GM21723 (cell line): ENCODE data around the gene TNFSF11.
"Not testable (repeated sequence)": the region's sequence is repeated elsewhere in the genome, so short reads cannot be mapped to it uniquely, and the experiment has no call there.

ENCODE experiments used
- ATAC-seq: cut with Tn5 transposase; IDR thresholded peaks from one replicate; pipeline ENCODE4 v1.9.1; 2021; ENCODE audit warnings: mild to moderate bottlenecking, moderate library complexity; ENCODE audit not compliant: unreplicated experiment

Gene TNFSF11

DNA sequence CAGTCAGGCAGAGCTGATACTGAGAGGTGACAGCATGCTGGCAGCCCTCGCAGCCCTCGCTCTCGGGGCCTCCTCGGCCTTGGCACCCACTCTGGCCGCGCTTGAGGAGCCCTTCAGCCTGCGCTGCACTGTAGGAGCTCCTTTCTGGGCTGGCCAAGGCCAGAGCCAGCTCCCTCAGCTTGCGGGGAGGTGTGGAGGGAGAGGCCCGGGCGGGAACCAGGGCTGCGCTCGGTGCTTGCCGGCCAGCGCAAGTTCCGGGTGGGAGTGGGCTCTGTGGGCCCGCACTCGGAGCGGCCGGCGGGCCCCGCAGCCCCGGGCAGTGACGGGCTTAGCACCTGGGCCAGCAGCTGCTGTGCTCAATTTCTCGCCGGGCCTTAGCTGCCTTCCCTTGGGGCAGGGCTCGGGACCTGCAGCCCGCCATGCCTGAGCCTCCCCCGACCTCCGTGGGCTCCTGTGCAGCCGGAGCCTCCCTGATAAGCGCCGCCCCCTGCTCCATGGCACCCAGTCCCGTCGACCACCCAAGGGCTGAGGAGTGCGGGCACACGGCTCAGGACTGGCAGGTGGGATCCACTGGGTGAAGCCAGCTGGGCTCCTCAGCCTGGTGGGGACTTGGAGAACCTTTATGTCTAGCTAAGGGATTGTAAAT, 14.3 kb upstream of the TNFSF11 start:
- not testable (repeated sequence) for ATAC-seq

DNA sequence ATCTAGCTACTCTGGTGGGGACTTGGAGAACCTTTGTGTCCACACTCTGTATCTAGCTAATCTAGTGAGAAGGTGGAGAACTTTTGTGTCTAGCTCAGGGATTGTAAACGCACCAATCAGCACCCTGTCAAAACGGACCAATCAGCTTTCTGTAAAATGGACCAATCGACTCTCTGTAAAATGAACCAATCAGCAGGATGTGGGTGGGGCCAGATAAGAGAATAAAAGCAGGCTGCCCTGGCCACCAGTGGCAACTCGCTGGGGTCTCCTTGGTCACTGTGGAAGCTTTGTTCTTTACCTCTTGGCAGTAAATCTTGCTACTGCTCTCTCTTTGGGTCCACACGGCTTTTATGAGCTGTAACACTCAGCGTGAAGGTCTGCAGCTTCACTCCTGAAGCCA, 13.6 kb upstream of the TNFSF11 start:
- not testable (repeated sequence) for ATAC-seq

DNA sequence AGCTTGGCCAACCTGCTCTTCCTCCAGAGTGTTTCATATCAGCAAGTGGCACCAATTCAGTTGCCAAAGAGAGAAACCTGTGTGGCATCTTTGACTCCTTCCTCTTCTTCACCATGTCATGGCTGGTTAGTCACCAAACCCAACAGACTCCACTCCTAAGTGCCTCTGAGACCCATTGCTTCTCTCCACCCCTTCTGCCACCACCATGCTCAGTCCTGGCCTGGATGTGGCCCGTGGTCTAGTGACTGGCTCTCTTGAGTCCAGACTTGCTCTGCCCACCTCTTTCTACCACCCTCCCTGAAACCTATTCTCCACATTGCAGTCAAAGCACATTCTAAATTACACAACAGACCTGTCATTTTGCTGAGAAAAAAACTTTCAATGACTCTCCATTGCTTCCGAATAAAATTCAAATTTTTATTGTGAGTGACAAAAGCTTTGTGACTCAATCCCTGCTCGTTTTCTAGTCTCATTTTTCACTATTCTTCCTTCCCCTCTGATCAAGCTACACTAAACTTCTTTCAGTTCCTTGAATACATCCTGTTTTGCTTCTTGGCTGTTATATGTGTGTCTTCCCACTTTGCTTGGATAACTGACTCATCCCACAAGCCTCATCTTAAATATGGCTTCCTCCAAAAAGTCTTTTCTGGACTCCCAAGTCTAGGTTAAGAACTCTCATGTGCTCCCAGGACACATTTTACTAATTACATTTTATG, 12.0 kb upstream of the TNFSF11 start:
- ATAC-seq = no peak

DNA sequence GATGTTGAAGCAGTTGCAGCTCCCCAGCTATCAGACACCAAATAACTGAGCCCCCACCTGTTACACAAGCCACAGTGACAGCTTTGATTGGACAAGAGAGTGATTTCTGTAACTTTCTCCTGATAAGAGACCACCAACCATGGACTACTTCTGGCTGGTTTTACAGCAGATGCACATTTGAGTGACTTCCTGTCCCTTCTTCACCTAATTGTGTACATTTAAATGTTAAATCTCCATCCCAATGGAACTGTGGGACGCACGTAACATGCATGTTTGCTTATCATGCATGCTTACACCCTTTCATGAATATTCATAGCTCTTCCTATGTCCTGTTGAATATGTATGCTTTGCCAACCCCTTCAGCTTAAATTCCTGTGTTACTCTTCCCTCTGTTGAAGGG, 6.0 kb upstream of the TNFSF11 start:
- ATAC-seq = no peak

DNA sequence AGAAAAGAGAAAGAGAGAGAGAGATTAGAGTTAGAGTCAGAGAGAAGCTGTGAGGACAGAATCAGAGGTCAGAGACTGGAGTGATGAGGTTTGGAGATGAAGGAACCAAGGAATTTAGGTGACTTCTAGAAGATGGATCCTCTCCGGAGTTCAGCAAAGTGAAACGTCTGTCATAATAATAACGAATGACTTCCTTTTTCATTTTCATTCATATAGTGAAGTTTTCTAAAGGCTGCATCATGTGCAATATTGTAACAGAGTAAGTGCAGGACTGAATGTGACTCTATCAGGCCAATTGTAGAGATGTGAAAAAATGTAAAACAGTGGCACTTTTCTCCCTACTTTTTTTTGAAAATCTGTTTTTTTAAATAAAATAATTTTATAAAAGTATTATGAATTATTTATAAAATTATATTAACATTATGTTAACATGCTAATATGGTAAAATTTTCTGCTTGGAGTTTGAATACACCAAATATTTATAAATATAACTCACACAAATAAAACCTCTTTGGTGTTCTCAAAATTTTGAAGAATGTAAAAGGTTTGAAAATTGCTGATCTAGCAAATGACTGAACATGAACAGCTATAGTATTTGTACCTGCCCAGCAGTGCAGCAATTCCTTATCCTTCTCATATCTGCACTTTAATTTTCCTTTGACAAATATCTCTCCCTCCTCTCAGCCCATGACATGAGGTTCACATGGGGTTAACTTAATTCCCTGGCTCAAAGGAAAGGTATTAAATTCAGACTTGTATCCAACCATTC, 4.2 kb upstream of the TNFSF11 start:
- no peak for ATAC-seq

DNA sequence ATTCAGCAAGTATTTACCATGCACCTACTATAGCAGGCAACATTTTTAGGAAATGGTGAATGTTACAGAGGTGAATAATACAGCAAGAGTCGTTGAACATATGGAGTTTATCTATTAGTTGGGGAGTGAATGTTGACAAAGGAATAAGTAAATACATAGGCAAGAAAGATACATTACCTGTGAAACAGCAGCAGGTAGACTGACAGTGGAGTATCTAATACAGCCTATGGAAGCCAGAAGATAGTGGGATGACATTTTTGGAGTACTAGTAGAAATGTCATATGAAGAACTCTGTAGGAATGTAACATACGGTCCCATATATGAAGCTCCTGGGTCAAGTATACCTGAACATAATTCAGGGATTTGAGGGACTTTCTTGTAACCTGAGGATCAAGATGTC, 2.1 kb upstream of the TNFSF11 start:
- no peak for ATAC-seq

DNA sequence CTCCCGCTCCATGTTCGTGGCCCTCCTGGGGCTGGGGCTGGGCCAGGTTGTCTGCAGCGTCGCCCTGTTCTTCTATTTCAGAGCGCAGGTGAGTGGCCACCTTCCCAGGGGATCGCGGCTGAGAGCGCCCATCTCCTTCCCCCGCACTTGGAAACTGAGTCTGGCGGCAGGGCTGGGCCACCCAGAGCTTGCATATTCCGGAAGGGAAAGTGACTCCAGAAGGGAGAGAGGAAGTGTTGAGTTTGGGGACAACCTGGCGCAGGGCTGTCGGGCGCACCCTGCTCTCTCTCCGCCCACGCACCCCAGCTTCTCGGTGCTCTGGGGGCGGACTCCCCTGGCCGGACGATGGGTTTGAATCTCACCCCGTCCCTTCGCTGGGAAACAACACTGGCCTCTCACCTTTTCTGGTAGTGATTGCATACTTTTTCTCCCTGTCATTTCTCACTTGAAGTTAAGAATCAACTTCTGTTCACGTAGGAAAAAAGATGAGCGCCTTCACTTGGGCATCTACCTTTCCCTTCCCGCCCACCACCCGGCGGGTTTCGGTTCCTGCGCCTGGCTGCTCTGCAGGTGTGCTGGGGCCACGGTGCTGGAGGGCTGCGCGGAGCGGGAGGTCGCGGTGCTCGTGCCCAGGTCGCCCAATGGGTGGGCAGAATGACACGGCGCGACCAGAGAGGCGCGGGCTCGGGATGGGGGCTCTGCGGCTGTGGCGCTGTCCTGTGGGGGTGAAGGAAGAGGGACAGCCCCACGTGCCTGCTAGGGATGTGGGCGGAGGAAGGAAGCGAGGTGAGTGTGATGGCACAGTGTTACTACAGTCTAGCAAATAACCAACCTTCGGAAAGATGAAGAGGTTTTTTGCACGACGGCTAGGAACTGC, 721 bp downstream of the TNFSF11 start:
- ATAC-seq = peak; percentile 67

DNA sequence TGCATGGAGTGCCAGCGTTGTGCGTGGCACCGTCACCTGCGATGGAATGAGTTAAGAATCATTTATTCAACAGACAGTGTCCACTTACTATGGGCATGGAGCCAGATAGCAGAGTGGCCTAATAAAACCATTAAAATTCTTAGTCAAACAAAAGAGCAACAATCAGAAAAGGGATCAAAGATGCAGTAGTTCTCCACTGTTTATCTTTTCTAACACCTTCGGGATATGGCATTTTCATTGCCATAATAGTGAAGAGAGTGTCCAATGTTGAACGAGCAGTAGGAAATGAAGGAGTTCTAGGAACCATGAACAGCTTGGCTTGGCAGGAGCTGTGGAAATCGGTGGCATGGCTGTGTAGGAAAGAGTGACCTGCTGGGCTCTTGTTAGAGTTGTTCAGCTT, 2.0 kb downstream of the TNFSF11 start:
- ATAC-seq = no peak

DNA sequence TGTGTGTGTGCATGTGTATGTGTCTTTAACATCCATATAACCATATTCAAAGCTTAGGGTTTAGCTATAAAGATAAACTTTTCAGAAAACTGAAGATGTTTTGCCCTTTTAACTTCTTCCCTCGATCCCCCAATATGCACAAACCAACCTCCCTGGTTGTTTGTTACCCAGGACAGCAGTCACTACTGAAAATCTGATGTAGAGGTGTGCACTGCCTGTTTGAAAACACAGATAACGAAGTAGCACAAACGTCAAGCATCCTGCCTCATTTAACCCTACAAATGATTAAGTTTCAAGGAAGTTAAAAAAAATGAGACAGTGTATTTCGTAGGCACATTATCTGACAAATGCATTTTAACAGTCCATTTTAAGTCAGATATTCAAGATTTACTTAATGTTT, 3.6 kb downstream of the TNFSF11 start:
- ATAC-seq = no peak

DNA sequence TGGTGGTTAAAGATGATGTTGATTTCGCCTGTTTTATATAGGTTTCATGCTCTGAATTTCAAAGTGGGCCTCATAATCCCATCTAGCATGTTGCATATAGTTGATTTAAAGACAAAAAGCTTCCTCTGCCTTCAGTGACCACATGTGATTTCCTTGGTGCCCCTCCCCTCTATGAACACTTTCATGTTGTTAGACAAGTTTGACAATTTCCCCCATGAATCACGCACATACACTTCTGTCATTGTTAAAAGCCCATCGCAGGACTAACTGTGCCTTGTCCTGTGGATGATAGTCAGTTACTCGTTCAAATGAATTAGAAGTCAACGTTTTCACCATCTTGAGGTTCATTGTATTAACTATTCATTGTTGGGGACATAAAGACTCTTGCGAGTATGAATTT, 6.7 kb downstream of the TNFSF11 start:
- ATAC-seq = no peak

DNA sequence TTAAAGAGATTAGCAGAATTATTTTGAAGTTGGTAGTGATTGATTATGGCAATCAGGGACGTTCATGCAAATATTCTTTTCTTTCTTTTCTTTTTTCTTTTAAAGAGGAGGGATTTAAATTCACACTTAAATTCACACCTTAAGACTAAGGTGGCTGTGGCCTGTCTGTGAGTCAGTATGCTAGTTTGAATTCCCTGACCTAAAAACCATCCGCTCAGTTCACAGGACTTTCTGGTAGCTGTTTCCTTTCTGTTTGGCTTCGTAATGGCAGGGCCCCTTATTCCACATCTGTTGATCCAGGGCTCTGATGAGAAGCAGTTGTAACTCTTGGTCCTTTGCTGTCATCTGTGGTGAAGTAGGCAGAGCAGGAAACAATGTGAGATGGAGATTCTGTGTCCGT, 7.5 kb downstream of the TNFSF11 start:
- no peak for ATAC-seq

DNA sequence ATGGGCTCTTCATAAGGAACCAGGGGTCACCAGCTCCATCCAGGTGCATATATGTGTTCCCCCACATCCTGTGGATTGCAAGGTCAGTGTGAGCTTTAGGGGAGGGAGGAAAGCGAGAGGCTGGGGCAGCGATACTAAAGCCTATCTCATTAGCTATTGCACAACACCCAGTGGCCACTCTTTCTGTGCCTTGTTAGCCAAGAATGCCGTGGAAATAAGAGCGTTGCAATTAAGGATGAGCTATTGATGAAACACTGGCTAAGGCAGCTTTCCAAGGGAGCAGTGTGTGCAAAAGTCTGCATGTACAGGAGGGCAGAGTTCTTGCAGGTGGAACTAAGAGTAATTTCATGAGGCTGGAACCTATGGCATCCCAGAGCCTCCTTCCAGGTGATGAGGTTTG, 17.6 kb downstream of the TNFSF11 start:
- no peak for ATAC-seq

DNA sequence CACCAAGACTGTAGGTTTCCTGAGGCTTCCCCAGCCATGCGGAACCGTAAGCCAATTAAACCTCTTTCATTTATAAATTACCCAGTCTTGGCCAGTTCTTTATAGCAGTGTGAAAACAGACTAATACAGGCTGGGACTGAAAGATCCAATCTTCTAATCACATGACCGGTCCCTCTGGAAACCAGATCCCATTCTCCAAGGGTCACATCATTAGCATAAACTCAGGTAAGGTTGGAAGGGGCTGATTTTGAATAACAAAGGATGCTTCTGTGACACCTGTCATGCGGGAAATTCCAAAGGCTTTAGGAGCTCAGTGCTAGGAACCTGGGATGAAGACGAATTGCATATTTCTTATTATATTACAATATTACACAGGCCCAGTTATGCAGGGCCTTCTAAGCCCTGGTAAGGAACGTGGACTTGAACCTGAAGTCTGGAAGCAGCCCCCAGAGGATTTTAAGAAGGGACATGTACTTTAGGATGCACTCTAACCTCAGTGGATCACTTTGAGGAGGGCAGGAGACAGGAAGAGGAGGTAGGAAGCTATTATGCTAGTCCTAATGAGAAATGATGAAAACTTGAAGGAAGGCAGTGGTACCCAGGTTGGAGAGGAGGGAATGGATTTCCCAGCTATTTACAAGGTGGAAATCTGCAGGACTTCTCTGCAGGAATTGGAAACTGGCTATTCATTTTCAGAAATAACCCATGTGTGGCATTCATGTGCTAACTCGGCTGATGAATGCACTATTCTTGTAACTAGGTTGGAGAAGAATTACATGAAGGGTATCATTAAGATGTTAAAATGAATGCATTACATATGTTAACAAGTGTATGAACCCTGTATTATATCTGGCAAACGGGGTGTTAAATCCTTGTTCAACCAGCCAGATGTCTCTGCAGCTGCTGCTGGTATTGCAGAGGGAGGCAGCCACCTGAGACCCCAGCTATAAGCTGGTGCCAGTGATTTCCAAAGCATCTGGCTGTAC, 19.3 kb downstream of the TNFSF11 start:
- ATAC-seq = no peak

DNA sequence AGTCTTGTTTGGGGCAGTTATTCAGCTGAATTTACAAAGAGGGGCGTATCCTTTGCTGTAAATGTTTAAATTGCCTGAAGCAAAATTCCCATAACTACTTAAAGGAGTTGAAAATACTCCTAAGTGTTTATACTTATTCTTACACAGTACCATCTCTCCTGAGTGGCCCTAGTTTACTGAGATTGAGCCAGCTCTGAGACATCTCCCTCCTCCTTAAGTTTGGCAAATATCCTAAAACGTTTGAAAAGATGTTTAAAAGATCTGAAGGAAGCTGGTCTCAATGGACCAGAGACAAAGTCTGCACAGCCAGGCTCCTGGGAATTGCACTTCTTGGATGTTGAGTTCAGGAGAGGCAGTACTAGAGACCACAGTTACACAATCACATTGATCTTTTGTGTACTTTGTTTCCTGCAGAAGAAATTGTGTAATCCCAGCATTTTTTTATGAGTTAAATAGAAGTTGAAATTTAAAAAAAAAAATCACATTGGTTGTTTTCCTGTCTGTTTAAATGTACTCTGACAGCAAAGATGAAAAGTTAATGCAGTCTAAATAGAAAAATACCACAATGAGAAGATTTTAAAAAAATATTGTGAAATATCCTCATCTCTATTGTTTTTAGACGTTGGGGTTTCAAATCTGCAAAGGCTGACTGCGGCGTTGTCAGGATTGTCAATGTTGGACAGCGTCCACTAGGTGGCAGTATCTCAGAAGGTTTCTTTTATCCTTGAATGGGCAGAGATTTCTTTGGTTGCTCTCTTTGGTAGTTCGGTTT, 20.7 kb downstream of the TNFSF11 start:
- ATAC-seq = peak; percentile 77

DNA sequence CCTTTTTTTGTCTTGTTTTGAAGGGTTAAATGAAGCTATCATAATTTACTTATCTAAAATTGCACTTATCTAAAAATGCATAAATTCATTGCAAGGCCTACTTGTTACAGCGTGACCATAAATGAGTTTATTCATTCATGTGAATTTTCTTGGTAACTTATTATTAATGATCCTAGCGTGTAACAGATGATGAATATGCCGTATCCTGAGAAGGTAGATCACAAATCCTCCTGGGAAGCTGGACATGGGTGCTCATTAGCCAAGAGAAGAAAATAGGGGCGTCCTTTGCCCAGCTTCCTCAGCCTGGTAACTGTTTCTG, 21.3 kb downstream of the TNFSF11 start:
- ATAC-seq = no peak

DNA sequence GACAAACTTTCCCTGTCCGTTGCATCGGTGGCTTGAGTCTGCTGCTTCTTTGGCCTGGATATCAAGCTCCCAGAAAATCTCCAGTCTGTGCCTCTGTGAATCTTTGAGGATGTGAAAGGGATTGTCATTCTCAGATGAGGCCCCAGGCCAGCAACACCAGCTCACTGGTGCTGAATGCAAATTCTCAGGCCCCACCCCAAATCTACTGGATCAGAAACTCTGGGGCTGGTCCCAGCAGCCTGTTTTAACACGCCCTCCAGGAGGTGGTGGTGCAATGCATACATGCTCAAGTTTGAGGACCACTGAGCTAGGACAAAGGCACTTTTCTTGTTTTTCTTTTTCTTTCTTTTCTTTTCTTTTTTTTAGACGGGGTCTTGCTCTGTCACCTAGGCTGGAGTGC, 23.6 kb downstream of the TNFSF11 start:
- ATAC-seq = no peak

DNA sequence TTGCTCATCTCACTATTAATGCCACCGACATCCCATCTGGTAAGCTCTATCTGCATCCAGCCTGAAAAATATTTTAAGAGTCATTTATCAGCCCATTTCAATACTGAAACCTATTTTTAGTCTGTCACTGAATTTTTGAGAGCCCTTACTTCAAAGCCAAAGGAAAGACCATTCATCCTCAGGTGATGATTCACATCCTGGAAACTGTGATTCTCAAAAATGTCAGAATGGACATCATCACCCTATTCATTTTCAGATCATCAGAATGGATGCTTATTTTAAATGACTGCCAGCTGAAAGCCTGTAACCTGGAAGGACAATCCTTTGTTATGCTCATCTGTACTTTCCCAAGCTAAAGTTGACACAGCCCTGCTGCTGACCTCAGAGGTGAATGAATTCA, 27.0 kb downstream of the TNFSF11 start:
- no peak for ATAC-seq

DNA sequence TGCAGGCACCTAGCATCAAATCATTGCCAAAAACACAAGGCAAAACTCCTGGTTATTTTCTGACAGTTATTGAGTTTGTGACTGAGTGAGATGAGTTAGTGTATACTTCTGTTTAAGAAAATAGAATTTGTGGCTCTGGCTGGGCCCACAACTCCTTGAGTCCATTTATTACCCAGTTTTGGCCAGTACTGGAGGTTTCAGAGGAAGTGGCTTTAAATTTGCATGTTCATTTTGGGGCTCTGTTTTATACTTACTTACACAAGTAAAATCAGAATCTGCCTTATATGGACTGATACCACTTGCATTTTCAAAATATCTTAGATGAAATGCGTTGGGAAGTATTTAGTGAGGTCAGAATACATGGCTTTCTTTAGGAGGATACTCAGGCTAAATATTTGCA, 29.0 kb downstream of the TNFSF11 start:
- peak; percentile 95 for ATAC-seq

DNA sequence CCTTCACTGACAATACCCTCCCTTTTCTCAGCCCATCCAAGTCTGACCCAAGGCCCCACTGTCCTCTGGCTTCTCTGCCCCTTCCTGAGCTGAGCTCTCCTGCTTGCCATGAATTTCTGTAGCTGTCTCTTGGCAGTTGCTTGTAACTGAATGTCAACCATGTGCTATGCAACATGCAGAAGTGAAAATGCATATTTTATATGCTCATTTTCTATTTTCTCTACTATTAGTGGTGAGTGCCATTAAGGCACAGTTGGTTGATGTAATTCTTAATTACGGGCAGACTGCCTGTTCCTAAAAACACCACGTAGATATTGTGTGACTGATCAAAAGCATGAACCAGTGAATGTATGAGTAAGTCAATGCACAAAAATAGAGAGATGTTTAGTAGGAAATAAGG, 29.6 kb downstream of the TNFSF11 start:
- peak; percentile 9 for ATAC-seq
